COLO668 (cell line): ENCODE data around the gene BLOC1S1.

Experiments used
- DNase-seq: peaks from one replicate; lab custom pipeline; 2025; ENCODE audit not compliant: unreplicated experiment; lab: John Stamatoyannopoulos, UW

Gene BLOC1S1

GRCh38 chr12:55726971-55727370, 11.1 kb downstream of the BLOC1S1 start:
- no peak for DNase-seq

DNA sequence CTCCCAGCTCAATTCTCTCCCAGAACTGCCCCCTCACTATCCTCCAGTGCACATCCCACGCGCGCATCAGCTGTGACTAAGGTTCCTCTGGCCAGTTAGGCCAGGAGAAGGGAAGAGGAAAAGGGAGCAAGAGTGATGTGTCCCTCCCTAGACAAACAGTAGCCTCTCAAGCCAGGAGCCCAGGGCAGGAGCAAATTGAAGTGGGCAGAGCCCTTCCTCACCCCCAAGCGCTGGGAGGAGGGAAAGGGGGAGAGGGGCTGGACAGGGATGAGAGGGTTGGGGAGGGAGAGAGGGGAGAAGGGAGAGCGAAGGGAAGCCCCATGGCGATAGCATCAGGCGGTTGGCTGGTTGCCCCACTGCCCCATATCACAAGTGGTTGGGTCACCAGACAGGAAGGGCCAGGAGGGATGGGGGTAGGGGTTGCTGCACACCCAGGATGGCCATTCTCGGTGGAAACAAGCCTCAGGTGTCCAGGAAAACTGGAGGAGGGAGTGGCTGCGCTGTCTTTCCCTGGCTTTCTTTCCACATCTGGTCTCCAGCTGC, 11.9 kb downstream of the BLOC1S1 start:
- DNase-seq: peak; percentile 17

GRCh38 chr12:55728186-55728938, 12.5 kb downstream of the BLOC1S1 start:
- peak; percentile 71 for DNase-seq

GRCh38 chr12:55728939-55729818, 13.3 kb downstream of the BLOC1S1 start, which contains the start of gene CD63:
TSS of gene CD63 (minus strand) at chr12:55729009. CDS start at chr12:55728341, 668 bp downstream.
- DNase-seq: peak; percentile 83

- no peak for DNase-seq
These were observed 14.3 kb downstream of the BLOC1S1 start for GRCh38 chr12:55729819-55730818.

GRCh38 chr12:55732288-55732687, 16.4 kb downstream of the BLOC1S1 start:
- DNase-seq: no peak

DNA sequence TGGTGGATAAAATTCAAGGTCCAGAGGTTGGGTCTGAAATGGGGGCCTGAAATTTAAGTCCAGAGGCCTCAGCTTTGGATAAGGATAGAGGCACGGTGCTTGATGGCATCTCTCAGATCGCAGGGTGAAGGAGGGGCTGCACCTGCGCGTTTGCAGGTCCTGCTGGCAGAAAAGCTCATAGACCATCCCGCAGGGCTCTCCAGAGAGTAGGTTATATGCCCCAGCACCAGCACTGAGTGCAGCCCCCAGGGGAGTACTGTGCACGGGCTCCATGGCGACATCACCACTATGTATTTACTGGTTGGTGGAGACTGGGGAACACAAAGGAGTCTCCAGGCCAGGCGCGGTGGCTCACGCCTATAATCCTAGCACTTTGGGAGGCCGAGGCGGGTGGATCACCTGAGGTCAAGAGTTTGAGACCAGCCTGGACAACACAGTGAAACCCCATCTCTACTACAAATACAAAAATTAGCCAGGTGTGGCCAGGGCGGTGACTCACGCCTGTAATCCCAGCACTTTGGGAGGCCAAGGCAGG, 17.2 kb downstream of the BLOC1S1 start:
- DNase-seq: no peak

- DNase-seq: no peak
These were observed 18.0 kb downstream of the BLOC1S1 start for GRCh38 chr12:55733858-55734257.

GRCh38 chr12:55734595-55734994, 18.7 kb downstream of the BLOC1S1 start:
- no peak for DNase-seq

- no peak for DNase-seq
These were observed 20.2 kb downstream of the BLOC1S1 start for GRCh38 chr12:55736076-55736475.

- peak; percentile 51 for DNase-seq
These were observed 21.1 kb downstream of the BLOC1S1 start for GRCh38 chr12:55736780-55737580.

DNA sequence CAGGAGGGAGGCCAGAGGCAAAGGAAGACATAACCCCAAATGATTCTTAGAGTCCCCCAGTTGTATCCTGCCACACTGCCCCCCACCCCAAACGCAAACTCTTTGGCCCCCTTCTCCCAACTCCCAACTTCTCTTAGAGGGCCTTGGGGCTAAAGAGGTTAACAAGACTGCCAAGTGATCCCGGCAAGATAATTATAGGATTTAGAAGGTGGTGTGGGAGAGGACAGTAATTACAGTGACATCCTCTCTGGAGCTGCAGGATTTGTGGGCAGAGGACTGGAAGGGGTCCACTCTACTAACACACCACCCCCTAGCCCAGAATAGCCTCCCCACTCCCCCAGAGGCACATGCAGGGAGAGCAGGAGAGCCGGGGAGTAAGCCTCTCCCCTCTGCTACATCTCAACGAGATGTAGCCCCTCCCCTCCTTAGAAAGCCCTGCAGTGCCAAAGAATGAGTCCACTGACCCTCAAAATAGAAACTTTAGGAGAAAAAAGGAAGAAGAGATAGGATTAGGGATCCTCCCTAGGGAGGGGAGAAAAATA, 21.8 kb downstream of the BLOC1S1 start:
- no peak for DNase-seq

DNA sequence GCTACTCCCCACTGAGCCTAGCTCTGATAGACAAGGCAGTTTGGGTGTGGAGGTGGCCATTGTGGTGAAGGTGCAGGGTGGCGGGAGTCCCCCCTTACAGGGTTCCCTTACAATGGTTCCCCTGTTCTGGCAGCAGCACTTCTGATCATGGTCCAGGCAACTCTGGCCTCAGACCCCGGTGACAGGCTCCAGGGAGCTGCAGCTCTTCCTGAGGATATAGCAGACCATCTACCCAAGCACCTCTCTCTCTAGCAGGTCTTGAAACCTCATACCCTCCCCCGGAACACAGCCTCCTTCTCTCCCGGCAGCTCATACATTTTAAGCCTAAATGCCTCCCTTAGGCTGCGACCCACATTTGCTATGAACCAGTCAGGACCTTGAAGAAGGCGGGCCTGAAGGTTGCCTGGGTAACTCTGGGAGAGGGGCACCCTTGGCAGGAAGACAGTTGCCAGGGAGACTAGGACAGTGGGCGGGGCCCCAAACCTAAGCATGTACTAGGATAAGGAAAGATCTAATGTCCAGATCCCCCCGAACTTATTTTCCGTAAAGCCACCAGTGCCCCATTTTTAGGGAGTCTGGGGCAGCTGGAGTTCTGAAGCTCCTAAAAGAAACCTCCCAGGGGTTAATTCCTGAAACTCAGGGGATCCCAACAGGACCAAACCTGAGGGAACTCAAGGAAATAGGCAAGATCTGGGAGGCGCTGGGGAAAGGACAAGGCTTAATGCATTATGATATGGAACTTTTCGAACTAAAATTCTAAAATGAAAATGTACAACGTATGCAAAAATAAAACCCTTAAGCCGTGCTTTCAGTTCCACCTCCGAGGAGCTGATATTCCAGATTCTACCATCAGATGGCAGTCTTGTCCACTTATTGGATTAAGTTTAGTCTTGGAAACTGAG, 22.5 kb downstream of the BLOC1S1 start:
- DNase-seq: peak; percentile 60

DNA sequence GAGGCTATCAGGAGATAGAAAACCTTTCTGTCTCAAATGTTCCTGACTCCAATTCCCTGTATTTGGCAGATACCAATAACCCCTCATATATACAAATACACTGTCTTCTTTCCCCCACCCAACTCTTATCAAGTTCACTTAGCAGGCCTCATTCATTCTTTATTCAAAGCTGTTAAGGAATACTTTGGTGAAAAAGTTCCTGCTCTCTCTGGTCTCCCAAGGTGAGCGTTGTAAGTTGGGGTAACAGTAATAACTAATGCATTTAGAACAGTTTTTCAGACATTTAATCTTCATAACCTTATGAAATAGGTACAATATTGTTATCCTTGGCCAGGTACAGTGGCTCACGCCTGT, 23.2 kb downstream of the BLOC1S1 start:
- DNase-seq: no peak

DNA sequence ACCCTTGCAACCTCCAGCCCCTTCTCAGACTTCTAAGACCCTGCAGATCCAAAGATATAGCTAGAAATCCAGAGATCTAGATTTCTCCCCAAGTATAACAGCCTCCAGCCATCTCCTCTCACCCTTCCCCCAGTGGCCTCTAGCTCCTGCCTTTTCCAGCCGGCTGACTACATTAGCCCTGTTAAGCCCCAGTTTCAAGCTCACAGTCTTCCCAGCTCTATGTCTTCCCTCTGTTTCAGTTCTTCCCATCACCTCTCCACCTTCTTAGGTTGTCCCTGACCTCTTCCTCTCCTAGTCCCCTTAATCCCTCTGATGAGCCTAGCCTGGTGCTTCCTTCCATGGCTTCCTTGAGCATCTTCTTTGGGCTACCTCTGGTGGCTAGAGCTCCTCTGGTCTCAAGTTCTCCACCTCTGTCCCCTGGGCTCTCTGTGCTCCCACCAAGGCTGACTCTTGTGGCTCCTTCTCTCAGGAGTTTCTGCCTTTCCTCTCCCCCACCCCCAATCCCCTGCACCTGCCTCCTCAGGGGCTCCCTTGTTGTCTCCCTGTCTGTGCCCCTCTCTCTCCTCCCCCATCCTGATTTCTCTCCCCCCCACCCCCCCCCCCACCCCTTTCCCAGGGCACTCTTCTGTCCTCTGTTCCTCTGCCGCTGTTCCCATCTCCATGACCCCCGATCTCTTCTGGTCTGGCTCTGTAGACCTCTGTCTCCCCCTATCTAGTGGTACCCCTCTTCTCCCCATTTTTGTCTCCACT, 26.3 kb downstream of the BLOC1S1 start:
- DNase-seq: no peak

DNA sequence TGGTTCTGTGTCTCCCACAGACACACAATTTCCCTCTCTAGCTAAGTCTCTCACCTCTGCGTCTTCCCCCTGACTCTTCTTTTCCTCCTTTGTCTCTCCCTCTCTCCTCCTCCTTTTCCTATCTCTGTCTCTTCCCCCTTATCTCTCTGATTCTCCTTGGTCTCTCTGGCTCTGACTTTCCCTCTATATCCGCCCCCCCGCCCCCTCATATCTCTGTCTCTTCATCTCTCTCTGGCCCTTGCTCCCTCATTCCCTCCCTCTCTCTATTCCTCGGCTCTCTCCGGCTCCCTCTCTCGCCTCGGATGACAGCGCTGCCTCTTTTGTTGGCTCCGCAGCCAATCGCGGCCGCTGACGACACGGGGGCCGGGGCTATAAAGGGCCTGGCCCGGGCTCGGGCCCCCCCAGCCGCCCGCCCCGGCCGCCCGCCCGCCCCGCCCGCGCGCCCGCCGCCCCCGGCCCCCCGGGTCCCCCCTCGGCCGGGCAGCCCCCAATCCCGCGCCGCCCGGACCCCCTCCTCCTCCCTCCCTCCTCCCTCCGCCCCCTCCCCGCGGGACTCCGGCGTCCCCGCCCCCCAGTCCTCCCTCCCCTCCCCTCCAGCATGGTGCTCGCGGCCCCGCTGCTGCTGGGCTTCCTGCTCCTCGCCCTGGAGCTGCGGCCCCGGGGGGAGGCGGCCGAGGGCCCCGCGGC, 27.0 kb downstream of the BLOC1S1 start, which contains the start of gene GDF11:
Gene GDF11 (plus strand): TSS at position 404 of the 687 bp plus-strand sequence. CDS start 195 bp downstream, at position 599.
- DNase-seq: peak; percentile 58
